Upper lobe of left lung (tissue), 6 donors: ENCODE data around the gene SFMBT2. TPM values are rescaled to one million over a fixed set of nuclear protein-coding genes. Genes with fewer than 3 reads are reported as not detected.

Experiments
- ATAC-seq, 2 donors: fragments of 200-7000 bp; cut with Tn5 transposase; one replicate each; pipeline ENCODE4 v1.9.1; 2022; ENCODE audit warnings: mild to moderate bottlenecking in 2 of 2, moderate library complexity in 2 of 2; ENCODE audit not compliant: low FRiP score in 2 of 2
- DNase-seq, 2 donors: peaks; one replicate each; pipeline ENCODE4 v3.0.0-alpha.2; 2019 to 2020
- H3K27ac ChIP-seq, 4 donors: fragments of 200-600 bp; sonication (generic); one replicate each; pipeline ENCODE4 v1.5.1; 2016 to 2019
- H3K27me3 ChIP-seq, 4 donors: fragments of 200-600 bp; sonication (generic); one replicate each; pipeline ENCODE4 v1.5.1; 2017 to 2019
- H3K36me3 ChIP-seq, 4 donors: fragments of 200-600 bp; sonication (generic); one replicate each; pipeline ENCODE4 v1.5.1; 2016 to 2019
- H3K4me1 ChIP-seq, 4 donors: fragments of 200-600 bp; sonication (generic); one replicate each; pipeline ENCODE4 v1.5.1; 2018 to 2019
- H3K4me3 ChIP-seq, 4 donors: fragments of 200-600 bp; sonication (generic); one replicate each; pipeline ENCODE4 v1.5.1; 2017 to 2019; ENCODE audit warnings: mild to moderate bottlenecking in 2 of 4, moderate library complexity in 1 of 4
- H3K9me3 ChIP-seq, 4 donors: fragments of 200-600 bp; sonication (generic); one replicate each; pipeline ENCODE4 v1.5.1; 2018 to 2019
- CTCF ChIP-seq, 6 experiments: fragments of 450-650 bp in 4 of 6; fragments of 200-600 bp in 2 of 6; sonication (generic) in 2 of 6; IDR thresholded peaks; one replicate each; pipeline ENCODE4 v1.5.1; 2016 to 2019; ENCODE audit warnings: antibody characterized with exemption in 6 of 6
- EP300 ChIP-seq, 4 donors: sonication (generic); formaldehyde crosslinking; IDR thresholded peaks; one replicate each; pipeline ENCODE4 v1.5.1; 2017; ENCODE audit warnings: antibody characterized with exemption in 4 of 4, control low read depth in 2 of 4
- POLR2A ChIP-seq, 4 donors: fragments of 450-650 bp; IDR thresholded peaks; one replicate each; pipeline ENCODE4 v1.5.1; 2016 to 2017; ENCODE audit warnings: antibody characterized with exemption in 4 of 4, mild to moderate bottlenecking in 2 of 4
- POLR2AphosphoS5 ChIP-seq, 2 donors: sonication (generic); formaldehyde crosslinking; IDR thresholded peaks; one replicate each; pipeline ENCODE4 v1.5.1; 2017; ENCODE audit warnings: antibody characterized with exemption in 2 of 2
- WGBS, 2 donors: methylation state at CpG; one replicate each; pipeline ENCODE4 v1.1.5; 2017 to 2018; 5-methylcytosine and 5-hydroxymethylcytosine counted together
- total RNA-seq, 6 donors: library from RNA; depleted of rRNA in 4 of 6; stranded (reverse); fragments of >200 nt in 4 of 6; gene quantifications; one replicate each; pipeline versions ENCODE4 v1.1.0 to v1.2.1, GENCODE V29; 2016 to 2021
- donor health status: DM: no; HTN: no; CAD: no; lungs with moderate emphysema.
- donor health status: DM: no; HTN: yes; CAD: no; lungs with severe emphysema.

The SFMBT2 gene
- total RNA-seq, 6 donors from 2014 or later: 6.2 to 14.6 (median 10.2) TPM

DNA sequence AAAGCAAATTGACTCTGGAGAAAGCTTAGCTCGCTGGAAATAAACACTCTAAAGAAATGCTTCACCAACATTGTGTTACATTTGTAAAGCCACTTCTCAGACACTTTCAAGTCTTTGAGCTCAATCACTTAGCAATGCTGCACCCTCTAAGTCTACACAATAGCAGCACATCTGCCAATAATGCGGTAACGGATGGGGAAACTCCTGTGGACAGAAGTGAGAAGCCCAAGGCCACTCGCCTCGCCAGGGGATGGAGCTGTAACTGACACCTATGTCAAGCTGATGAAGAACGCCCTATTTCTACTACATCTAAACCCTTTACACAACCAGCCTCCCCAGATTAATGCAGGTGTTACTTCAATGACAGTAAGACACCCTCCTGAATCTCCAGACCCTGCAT is 167.7 kb downstream of the SFMBT2 start:
- TF ChIP-seq POLR2AphosphoS5 (IDR thresholded peaks at IDR 0.05) (no peak), POLR2A (IDR thresholded peaks at IDR 0.05) (no peak), EP300 (IDR thresholded peaks at IDR 0.05) (no peak), CTCF (IDR thresholded peaks at IDR 0.05) (no peak)
- no peak for ATAC-seq
- no peak overlapping the region for H3K4me3 ChIP-seq
- no peak for DNase-seq
- H3K27me3 ChIP-seq: no peaks in the 10 kb centered on the region
- WGBS, 2 donors: 85 to 92% methylated on average over 6 of the region's 6 CpGs
- H3K4me1 ChIP-seq: peaks cover 0 to 8% (median 0%) of the 10 kb centered on the region in 4 donors
- H3K9me3 ChIP-seq: no peaks in the 10 kb centered on the region
- no peak overlapping the region for H3K27ac ChIP-seq
- H3K36me3 ChIP-seq: peaks cover 0 to 3% (median 0%) of the 10 kb centered on the region in 4 donors

DNA sequence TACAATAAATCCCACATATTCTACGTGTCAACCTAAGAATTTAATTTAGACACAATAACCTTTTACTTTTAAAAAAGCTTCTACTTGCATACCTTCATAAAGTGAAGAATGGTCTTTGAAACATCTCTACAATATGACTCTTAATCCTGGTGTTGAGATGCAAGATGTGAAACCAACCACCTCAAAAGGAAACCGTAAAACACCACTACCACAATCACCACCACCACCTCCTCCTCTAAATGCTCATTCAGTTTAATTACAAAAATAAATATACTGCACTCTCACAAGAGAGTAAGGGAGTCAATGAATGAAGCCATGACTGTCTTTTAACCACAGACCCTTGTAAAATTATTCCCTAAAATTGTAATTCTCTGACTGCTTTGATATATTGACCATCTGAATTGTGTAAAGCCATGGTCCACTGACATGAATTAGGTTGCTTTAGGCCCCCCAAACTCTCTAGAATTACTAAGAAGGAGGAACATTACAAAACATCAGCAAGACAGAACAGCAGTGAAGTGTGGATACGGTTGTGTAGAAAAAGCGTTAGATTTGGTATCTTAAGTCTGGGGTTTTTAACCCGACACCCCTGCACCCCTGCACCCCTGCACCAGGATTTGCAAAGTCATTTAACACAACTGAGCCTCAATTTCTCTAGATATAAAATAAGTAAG is 171.4 kb downstream of the SFMBT2 start:
- Histone ChIP-seq H3K27me3 (no peaks in the 10 kb centered on the region), H3K27ac (no peak overlapping the region), H3K36me3 (no peaks in the 10 kb centered on the region), H3K4me3 (no peak overlapping the region), H3K4me1 (peaks cover 0 to 8% (median 0%) of the 10 kb centered on the region in 4 donors), H3K9me3 (no peaks in the 10 kb centered on the region)
- no peak for ATAC-seq
- 63 to 84% methylated on average over 5 of the region's 5 CpGs for WGBS, 2 donors
- no peak for DNase-seq
- no peak for TF ChIP-seq EP300 (IDR thresholded peaks at IDR 0.05)
- TF ChIP-seq CTCF (IDR thresholded peaks at IDR 0.05): no peak
- no peak for TF ChIP-seq POLR2A (IDR thresholded peaks at IDR 0.05)
- TF ChIP-seq POLR2AphosphoS5 (IDR thresholded peaks at IDR 0.05): no peak

DNA sequence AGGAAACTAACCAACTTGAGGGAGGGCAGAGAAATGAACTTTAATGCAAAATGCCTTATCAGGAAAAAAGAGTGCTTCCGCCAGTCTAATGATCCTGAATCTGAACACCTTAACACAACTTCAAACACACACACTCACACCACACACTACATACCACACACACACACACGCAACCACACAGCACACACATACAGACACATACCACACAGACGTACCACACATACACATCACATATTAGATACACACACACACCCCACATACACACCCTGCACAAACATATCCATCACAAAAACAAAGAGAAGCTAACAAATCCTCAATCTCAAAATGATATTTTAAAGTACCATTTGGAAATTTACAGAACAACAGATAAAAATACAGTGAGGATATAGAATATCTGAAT is 175.5 kb downstream of the SFMBT2 start:
- Histone ChIP-seq H3K27ac (no peak overlapping the region), H3K36me3 (no peaks in the 10 kb centered on the region), H3K27me3 (no peaks in the 10 kb centered on the region), H3K4me1 (peaks cover 0 to 13% (median 2%) of the 10 kb centered on the region in 4 donors), H3K4me3 (no peak overlapping the region), H3K9me3 (no peaks in the 10 kb centered on the region)
- no peak for DNase-seq
- WGBS, 2 donors: 96 to 100% methylated on average over 3 of the region's 3 CpGs
- no peak for TF ChIP-seq CTCF (IDR thresholded peaks at IDR 0.05)
- no peak for ATAC-seq

- Histone ChIP-seq H3K4me1 (peaks cover 0 to 13% (median 2%) of the 10 kb centered on the region in 4 donors), H3K4me3 (no peak overlapping the region), H3K27me3 (no peaks in the 10 kb centered on the region), H3K36me3 (no peaks in the 10 kb centered on the region), H3K9me3 (no peaks in the 10 kb centered on the region), H3K27ac (no peak overlapping the region)
- WGBS, 2 donors: 77 to 81% methylated on average over 3 of the region's 3 CpGs
- no peak for ATAC-seq
- no peak for TF ChIP-seq POLR2AphosphoS5 (IDR thresholded peaks at IDR 0.05)
- no peak for TF ChIP-seq CTCF (IDR thresholded peaks at IDR 0.05)
- TF ChIP-seq EP300 (IDR thresholded peaks at IDR 0.05): no peak
- TF ChIP-seq POLR2A (IDR thresholded peaks at IDR 0.05): no peak
- DNase-seq: no peak
Measured at GRCh38 chr10:7234109-7234508, 176.7 kb downstream of the SFMBT2 start.
